ENCODE results near the gene HOXD4. TPM values are rescaled to one million over a fixed set of nuclear protein-coding genes. Genes with fewer than 3 reads are reported as not detected.

The HOXD4 gene
- total RNA-seq, 4 donors from 2014 or later = 3.8 to 17.1 (median 16.6) TPM

- Histone ChIP-seq H3K27me3 (peaks cover 0 to 77% of the 10 kb centered on the region in 2 donors), H3K27ac (no peak overlapping the region), H3K4me1 (no peaks in the 10 kb centered on the region), H3K9me3 (no peaks in the 10 kb centered on the region), H3K36me3 (peaks cover 0 to 48% (median 0%) of the 10 kb centered on the region in 3 donors), H3K4me3 (no peak overlapping the region)
- TF ChIP-seq POLR2A (IDR thresholded peaks at IDR 0.05) = no peak
- TF ChIP-seq CTCF (IDR thresholded peaks at IDR 0.05) = no peak
- TF ChIP-seq EP300 (IDR thresholded peaks at IDR 0.05) = no peak
- WGBS, 2 donors = 81 to 91% methylated on average over 11 of the region's 11 CpGs
- DNase-seq (ENCODE audit: low spot score in 2 of 2) = no peak
These were observed 2.5 kb upstream of the HOXD4 start for GRCh38 chr2:176148751-176149421.

- Histone ChIP-seq H3K4me1 (no peaks in the 10 kb centered on the region), H3K9me3 (no peaks in the 10 kb centered on the region), H3K36me3 (peaks cover 0 to 49% (median 0%) of the 10 kb centered on the region in 3 donors), H3K4me3 (no peak overlapping the region), H3K27ac (no peak overlapping the region), H3K27me3 (peaks cover 0 to 78% of the 10 kb centered on the region in 2 donors)
- WGBS, 2 donors = 74 to 85% methylated on average over 22 of the region's 22 CpGs
- no peak for TF ChIP-seq EP300 (IDR thresholded peaks at IDR 0.05)
- no peak for TF ChIP-seq CTCF (IDR thresholded peaks at IDR 0.05)
- TF ChIP-seq POLR2A (IDR thresholded peaks at IDR 0.05) = no peak
- DNase-seq (ENCODE audit: low spot score in 2 of 2) = no peak
These were observed 1.8 kb upstream of the HOXD4 start for GRCh38 chr2:176149481-176149938.

- Histone ChIP-seq H3K27me3 (peaks cover 0 to 84% of the 10 kb centered on the region in 2 donors), H3K36me3 (peaks cover 0 to 51% (median 0%) of the 10 kb centered on the region in 3 donors), H3K27ac (no peak overlapping the region), H3K9me3 (no peaks in the 10 kb centered on the region), H3K4me3 (no peak overlapping the region), H3K4me1 (no peaks in the 10 kb centered on the region)
- no peak for DNase-seq (ENCODE audit: low spot score in 2 of 2)
- TF ChIP-seq POLR2A (IDR thresholded peaks at IDR 0.05) (no peak), EP300 (IDR thresholded peaks at IDR 0.05) (no peak)
- 81 to 88% methylated on average over 24 of the region's 24 CpGs for WGBS, 2 donors
These were observed 1.3 kb upstream of the HOXD4 start for GRCh38 chr2:176149939-176150583.

- DNase-seq (ENCODE audit: low spot score in 2 of 2) = no peak
- WGBS, 2 donors = 82 to 85% methylated on average over 13 to 14 of the region's 14 CpGs
These were observed 537 bp upstream of the HOXD4 start for GRCh38 chr2:176150584-176151441.

More at GRCh38 chr2:176150584-176151441, 537 bp upstream of the HOXD4 start:
- Histone ChIP-seq H3K27ac (no peak overlapping the region), H3K4me3 (no peak overlapping the region), H3K4me1 (no peaks in the 10 kb centered on the region), H3K27me3 (peaks cover 0 to 87% of the 10 kb centered on the region in 2 donors), H3K9me3 (no peaks in the 10 kb centered on the region), H3K36me3 (peaks cover 0 to 57% (median 0%) of the 10 kb centered on the region in 3 donors)
- TF ChIP-seq CTCF (IDR thresholded peaks at IDR 0.05) (no peak), EP300 (IDR thresholded peaks at IDR 0.05) (no peak), POLR2A (IDR thresholded peaks at IDR 0.05) (no peak)
